ENCODE results near the gene RBM24.

The RBM24 gene

DNA sequence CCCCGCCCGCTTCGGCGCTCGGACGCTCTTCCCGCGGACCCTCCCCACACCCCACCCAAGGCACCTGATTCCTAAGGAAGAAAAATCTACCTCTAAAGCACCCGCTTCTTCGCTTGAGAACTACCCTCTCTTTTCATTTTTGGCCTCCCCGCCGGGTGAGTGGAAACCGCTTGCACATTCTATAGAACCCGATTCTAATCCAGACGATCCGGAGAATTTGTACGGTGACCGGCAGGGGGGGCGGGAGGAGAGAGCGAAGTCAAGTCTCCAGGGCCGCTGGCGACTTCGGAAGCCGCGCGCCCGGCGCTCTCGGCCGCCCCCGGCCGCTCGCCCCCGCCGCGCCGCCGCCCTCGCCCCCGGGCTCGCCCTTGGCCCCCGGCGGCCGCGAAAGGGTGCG lies at the start of gene RBM24:
TSS of gene RBM24 (plus strand) at position 262 of the 397 bp plus-strand sequence. CDS start 221 bp downstream, outside the sequence.
- DNase-seq: peak; percentile 66

DNA sequence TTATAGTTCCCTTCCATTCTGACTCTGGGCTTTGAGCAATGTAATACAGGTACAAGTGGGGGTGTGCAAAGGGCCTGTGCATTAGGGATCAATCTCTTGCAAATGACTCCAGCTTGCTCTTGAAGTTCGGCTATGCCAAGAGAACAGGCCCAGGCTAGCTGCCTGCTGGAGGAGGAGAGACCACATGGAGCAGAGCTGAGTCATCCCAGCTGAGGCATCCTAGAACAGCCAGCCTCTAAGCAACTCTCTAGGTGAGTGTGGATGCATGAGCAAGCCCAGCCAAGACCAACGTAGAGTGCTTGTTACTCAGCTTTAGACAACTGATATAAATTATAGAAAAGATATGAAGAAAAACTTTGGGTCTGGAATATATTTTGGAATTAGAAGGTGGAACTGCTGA lies 47.6 kb upstream of the RBM24 start:
- DNase-seq: no peak

DNA sequence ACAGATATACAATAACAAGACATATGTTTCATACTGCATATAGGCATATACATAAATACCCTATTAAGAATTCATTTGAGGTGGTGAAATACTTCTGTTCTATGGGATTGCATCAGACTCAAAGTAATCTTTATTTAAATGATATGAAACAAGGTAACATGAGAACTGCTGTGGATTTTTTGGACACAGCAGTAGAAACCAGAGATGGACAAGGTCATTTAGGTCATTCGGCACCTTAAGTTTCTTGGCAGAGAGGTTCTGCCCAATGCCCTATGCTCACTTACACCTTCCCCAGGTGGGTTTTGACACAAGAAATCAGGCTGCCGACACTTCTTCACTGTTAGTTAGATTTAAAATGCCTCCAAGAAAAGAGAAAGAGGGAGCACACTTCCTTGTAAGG lies 43.9 kb upstream of the RBM24 start:
- no peak for DNase-seq

DNA sequence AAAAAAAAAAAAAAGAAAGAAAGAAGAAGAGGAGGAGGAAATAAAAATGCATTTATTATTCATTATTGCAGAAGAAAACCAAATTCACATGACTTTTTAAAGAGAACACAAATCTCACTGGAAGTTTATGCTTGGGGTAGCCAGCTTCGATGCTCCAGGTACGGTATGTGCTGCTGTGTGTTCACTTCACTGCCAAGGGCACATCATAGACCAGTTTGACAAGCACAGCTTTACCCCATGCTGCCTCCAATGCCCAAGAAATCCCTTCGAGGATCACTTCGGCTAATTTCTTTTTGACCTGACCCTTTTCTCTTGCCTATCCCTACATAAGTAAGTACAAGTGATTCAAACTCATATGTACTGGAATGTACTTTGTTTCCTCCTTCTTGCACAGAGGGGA lies 41.9 kb upstream of the RBM24 start:
- no peak for DNase-seq

DNA sequence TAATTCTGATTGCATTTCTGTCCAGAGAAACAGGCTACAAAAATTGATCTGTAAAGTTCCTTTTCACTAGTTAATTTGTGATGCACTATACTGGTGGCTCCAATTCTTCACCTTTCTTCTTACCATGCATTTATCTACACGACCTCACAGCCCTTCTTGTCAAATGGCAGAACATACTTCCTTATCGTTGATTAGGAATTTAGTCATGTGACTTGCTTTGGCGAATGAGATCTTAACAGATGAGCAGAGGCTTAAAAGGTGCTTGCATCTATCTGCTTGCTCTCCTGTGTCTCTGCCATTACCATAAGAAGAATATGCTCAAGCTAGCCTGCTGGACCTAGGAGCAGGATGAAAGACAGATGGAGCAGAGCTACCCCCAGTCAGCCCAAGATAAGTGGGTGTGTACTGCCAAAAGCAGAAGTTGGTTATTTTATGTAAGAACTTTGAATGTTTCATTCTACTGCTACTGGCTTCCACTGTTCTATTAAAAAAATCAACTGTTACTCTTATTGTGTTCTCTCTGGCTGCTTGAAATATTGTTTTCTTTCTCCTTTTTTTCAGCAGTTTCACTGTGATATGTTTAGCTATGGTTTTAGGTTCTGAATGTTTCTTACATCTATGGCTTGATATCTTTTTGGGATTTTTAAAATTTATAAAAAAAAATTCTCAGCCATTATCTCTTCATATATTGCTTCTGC lies 40.2 kb upstream of the RBM24 start:
- DNase-seq: no peak

DNA sequence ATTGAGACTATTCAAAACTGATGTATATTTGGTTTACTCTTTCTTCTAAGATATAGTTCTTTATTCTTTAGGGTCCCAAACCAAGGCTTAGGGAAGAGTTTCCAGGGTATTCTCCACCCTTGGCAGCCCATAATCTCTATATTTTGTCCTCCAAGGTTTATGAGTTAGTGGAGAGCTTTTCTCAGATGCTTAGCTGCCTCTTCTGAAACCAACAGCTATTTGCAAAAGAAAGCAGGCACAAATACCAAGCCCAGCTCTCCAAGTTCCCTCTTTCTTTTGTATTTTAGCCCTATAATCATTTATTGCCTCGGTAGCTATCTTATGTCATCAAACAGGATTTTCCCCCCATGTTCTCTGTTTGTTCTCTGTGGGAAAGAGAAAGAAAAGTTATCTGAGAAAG lies 39.1 kb upstream of the RBM24 start:
- no peak for DNase-seq

DNA sequence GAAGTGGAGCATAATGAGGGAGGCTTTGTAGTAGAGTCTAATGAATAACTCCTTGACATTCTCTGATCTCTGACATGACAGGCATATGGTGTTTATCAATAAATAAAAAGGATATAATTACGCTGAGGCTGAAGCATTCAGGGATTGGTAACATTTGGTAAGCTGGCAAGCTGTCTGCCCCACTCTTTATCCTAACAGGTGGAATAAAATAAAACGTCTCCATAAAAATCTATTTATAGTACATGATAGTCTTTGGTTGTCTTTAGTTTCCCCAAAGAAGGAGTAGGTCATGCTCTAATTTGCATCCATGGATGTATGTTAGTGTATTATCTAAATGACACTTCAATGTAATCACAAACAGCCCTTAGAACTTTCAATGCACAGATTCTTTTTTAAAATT lies 30.9 kb upstream of the RBM24 start:
- DNase-seq: no peak

DNA sequence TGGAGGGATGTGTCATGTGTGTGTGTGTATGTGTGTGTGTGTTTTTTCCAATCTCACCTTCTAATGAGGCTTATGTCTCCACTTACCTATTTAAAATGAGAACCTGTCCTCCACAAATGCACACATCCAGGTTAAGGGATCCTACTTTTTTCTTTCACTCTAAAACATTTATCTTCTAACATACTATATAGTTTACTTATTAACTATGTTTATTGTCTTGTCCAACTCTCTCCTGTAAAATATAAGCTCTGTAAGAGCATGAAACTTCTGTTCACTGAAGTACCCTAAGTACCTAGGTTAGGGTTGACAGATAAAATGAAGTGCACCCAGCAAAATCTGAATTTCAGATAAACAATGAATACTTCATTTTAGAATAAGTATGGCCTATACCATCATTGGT lies 29.2 kb upstream of the RBM24 start:
- no peak for DNase-seq

DNA sequence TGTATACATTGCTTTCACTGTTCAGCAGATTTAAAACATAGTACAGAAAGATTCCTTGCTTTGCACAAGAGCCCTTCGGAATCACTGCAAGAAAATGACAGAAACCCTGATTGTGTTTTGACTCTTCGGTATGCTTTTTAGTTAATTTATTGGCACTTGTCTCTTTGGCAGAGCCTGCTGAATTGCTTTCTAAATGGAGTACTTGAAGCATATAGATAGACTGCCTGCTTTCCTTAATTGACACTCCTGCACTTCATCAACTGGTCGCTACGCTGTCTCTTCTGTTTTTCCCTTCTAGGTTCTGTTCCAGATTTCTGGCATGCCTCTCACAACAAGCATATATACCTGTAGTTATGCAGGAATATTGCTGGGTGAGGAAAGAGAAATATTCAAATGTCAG lies 22.4 kb upstream of the RBM24 start:
- no peak for DNase-seq

DNA sequence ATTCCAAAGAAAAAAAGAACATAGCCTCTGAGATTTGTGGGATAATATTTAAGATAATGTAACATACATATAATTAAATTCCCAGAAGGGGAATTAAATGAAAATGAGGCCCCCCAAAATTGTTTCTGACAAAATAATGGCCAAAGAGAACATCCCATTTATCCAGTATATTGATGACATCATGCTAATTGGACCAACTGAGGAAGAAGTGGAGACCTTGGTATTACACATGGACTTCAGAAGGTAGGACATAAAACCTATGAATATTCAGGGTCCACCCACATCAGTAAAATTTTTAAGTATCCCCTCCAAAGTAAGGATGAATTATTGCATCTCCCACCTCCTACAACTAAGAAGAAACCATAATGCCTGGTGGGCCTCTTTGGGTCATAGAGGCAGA lies 15.6 kb upstream of the RBM24 start:
- no peak for DNase-seq

DNA sequence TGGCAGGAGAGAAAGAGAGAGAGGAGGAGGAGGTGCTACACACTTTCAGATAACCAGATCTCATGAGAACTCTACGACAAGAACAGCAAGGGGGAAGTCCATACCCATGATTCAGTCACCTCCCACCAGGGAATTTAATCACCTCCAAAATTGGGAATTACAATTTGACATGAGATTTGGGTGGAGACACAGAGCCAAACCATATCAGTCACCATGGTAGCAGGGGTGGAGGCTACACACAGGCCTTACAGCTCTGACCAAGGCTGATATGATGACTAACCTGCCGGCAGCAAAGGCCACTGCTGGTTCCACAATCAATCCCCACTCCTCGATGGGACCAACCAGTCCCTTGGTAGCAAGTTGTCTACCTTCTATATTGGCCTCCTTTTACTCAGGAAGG lies 13.6 kb upstream of the RBM24 start:
- DNase-seq: no peak

DNA sequence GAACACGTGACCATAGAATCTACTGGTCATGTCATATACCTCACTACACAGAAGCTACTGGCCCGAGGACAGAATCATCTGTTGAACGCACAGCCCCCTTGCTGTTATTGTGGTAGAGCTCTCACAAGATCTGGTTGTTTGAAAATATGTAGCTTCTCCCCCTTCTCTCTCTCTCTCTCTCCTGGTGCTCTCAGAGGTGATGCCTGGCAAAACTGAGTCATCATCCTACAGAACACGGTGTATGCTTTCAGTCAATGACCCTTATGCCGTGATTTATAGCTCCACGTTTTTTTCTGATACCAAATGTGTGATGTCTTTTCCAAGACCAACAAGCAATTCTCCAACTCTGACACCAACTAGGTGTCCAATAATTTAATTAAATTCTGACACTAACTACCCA lies 13.0 kb upstream of the RBM24 start:
- DNase-seq: no peak

DNA sequence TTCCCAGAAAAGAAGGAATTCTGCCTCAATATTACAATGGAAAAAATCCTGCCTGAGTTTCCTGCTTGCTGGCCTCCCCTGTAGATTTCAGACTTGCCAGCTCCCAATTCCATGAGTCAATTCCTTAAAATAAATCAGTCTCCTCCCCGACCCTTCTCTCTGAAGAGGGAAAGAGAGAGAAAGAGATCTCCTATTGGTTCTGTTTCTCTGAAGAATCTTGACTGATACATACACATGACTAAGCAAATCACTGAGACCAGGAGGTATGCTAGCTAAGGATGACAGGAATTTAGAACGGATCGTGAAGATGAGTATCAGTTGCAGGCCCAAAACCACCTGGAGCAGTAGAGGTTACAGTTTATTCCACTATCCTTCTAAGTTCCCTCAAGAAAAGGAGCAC lies 11.3 kb upstream of the RBM24 start:
- DNase-seq: no peak

DNA sequence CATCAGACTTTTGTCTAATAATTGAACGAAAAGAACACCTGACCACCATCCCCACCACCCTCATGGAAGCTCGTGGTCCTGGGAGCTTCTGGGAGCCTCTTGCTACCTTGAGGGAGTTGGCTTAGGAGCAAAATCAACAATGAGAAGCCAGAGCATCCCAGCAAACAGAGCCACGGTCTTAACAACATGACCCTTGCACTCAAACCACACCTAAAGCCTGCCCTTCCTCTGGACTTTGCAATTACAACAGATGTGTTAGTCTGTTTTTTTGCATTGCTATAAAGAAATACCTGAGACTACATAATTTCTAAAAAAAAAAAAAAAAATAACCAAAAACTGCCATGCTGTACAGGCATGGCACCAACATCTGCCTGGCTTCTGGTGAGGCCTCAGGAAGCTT lies 9.5 kb upstream of the RBM24 start:
- no peak for DNase-seq

DNA sequence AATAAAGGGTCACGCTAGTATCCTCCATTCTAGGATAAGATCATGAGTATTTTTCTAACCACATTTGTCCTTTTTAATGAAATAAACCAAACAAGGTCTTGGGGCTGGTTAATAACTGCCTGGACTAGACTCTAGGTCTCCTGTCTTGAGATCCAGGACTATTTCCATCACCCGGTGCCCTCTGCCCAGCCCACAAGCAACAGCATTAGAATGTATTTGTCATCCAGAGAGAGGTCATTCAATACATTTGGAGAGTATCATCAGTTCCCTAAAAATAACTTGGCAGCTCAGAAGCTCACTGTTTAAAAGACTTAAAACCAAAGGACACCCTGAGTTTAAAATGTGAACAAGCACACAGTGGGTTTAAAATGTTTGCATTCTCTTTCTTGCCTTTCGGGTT lies 4.4 kb upstream of the RBM24 start:
- DNase-seq: no peak

DNA sequence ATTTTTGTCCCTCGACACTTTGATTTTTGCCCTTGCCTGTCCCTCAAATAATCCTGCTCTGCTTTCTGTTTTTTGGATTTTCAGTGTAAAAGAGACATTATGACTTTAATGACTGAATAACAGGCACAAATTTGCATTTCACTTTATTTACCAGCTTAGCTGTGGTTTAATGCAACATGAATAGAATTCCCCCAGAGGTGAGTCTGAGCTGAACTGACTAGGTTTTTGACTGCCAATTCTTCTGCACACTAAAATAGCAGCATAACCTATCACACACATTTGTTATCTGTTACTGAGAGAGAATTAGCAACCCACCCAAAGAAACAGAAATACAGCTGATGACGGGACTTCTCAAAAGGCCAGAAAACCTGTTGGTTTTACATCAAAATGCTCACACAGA lies 3.9 kb upstream of the RBM24 start:
- no peak for DNase-seq

DNA sequence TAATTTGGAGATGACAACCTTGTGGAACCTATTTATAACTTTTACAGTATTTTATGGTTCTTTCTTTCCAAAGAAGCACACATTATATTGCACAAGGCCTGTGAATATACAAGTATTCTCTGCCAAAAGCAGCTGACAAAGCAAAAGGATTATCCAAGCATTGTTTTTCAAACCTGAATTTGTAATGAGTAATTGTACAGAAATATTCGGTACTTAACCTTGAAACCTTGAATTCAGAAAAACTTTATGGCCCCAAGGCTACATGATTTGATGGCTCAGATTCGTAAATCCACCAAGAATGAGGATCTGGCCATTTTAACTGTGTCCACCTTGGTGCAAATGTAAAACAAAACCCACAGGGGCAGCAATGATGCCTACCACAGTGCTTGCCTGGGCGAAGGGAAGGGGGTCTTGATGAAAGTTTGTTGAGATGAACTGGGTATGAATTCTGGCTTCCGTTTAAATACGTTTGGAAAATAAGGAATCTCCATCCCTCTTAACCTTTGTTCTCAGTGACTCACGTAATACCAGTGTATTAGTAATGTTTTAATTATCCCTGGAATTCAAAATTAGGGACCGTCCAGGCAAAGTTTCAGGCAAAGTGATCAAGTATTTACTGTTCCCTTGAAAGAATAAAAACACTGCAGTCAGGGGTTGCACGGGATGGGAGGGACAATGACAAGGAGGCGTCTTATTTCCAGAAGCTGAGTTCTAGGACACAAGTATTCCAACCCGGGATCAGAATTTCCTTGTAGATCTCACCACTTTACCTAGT lies 2.7 kb upstream of the RBM24 start:
- peak; percentile 31 for DNase-seq

DNA sequence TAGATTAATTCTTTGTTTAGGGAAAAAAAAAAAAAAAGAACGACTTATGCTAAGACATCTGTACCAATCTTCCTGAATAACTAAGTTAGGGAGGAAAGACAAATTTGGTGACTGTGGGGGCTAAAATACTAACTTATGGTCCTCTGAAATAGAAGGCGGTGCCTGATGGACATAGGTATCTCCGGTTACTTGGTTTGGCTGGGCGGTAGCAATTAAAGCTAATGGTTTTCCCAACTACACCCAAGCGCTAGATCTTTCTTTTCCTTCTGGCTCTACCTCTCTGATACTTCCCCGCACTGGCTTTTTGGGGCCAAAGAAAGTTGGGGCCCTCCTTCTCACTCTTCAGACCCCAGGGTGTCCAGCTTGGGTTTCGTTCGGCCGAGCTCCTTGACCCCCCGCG lies 1.0 kb upstream of the RBM24 start:
- DNase-seq: no peak

DNA sequence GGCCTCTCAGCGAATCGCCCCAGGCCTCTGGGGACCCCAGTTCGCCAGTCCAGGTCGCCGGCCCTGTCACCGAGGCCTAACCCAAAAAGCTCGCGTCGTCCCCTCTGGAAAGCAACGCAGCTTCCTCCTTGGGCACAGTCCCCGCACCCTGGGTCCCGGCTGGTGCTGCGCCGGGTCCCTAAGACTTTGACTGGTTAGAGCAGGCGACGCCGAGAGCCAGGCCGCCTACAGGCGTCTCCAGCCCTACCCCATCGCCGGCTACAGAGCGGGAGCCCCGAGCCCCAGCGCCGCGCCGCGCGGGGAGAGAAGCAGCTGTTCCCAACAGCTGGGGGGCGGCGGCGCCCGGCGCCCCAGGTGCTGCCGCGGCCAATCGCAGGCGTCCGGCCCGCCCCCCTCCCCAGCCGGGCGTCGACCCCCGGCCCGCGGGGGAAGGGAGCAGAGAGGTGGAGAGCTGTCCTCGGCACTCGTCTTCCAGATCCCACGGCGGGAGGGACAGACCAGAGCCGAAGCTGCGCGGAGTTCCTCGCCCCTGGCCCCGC lies 540 bp upstream of the RBM24 start:
- DNase-seq: no peak

DNA sequence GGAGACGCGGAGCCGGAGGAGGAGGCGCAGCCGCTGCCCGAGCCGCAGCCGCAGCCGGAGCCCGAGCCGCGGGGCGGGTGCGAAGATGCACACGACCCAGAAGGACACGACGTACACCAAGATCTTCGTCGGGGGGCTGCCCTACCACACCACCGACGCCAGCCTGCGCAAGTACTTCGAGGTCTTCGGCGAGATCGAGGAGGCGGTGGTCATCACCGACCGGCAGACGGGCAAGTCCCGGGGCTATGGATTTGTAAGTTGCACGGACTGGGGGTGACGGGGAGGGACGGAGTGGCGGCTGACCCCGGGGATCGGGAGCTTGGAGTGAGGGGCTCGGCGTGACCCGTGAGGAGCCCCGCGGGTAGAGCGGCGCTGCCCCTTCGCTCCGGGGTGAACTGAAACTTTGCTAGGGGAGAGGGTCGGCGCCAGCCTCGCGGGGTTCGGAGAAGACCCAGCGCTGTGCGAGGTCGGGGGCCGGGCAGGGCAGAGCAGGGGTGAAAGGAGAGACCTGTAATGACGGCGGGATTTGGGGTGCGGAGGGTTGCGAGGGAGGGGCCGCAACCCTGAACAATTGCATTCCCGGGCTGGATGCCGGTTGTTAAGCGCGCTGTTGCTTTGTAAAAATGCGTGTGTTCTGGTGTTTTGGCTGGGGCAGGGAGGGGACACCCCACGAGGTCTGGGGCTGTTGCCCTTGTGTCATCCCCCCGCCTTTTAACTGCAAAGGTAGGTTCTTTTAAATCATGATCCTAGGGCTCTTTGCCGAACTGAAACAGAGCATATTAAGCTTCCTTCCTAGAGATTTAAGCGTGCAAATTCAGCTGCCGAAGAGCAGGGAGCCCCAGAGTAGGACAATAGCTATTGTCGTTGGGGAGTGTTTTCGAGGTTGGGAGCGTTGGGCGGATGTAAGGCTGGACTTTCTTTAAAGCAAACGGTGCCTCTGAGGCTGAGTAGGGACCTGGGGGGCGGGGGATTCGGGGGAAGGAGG lies 628 bp downstream of the RBM24 start:
- DNase-seq: no peak

DNA sequence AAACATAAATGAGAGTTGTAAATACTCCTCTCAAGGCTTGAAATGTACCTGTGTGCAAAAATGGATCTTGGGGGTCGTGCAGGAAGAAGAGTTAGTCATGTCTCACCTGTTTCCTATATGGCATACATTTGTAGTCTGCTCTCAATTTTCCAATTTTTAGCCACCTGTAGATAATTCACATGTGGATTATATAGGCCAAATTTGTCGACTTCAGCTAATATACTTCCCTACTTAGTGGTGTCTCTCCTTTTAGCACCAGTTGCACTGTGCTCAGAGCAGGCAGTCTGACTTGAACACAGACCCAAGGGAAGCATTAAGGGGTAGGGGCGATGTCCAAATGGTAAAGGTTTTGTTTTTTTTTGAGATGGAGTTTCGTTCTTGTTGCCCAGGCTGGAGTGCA lies 1.9 kb downstream of the RBM24 start:
- DNase-seq: no peak

DNA sequence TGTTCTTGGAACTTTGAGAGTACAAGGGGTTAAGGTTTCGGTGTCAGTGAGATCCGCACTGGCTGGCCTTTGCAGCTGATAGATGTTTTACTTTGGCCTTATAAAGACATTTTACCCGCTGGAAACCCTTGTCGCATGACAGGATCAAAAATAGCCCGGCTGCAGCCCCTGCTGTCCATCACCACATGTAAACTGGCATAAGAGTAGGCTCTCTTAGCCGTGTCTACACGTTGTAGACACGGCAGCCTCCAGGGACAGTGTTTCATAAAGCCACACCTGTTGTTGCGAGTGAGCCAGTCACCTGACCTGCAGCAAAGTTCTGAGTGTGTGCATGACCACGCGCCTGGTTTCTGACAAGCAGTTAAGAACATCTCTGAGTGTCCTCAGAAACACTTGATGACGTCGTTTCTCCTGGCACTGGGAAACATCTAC lies 8.5 kb downstream of the RBM24 start:
- DNase-seq: no peak

DNA sequence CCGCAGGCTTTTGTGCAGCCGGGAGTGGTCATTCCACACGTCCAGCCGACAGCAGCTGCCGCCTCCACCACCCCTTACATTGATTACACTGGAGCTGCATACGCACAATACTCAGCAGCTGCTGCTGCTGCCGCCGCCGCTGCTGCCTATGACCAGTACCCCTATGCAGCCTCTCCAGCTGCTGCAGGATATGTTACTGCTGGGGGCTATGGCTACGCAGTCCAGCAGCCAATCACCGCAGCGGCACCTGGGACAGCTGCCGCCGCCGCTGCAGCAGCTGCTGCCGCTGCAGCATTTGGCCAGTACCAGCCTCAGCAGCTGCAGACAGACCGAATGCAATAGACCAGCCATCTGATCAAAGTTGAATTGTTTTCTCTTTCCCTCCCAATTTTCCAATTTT lies 10.6 kb downstream of the RBM24 start:
- no peak for DNase-seq
